HG02642 (cell line): ENCODE data around the gene RNF14.

Experiments used
- ATAC-seq: cut with Tn5 transposase; IDR thresholded peaks from one replicate; pipeline ENCODE4 v1.9.1; 2021; ENCODE audit warnings: mild to moderate bottlenecking; ENCODE audit not compliant: unreplicated experiment, poor library complexity

RNF14 gene

DNA sequence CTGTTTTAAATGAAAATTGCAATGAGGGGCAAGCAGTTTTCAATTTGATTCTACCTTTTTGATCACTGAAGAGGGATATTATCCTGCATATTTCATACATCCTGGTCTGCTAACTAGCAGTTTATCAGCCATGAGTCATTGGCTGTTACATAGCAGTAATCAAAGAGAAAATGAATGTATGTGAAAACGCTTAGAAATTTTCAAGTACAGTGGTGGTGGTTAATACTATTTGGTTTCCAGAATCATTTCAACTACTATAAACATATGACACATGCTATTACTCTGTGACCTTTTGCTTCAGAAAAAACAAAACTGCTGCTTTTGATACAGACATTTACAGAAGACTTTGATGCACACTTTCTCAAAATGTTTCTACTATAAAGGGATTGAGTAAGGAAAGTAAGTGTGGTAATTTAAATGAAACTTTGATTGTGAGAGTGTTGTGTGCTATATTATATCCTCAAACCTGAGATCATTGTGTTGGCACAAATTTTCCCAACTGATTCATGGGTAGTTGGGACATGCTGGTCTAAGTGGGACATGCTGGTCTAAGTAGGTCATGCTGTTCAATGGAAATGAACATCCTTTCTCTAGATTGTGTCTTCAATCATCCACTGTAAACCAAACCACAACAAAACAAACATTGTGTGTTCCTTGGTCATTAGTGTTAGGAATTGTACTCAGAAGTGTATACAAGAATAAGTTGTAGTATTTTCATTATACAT lies 5.1 kb downstream of the RNF14 start:
- no peak for ATAC-seq

DNA sequence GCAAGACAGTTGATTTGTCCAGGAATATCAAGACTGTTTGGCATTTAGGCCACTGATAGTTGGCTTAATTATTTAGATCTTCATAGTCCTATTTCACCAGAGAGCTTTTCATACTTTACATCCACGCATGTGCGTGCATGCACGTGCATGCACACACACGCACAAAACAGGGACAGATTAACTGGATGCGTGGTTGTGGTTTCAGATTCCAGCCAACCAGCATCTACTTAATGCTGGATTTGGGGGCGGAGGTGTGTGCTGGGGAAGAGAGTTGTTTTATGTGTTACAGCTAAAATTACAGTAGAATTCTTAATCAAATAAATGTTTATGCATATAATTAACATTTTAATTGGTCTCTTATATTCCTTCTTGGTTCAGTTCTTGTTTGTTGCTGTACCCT lies 7.3 kb downstream of the RNF14 start:
- no peak for ATAC-seq

DNA sequence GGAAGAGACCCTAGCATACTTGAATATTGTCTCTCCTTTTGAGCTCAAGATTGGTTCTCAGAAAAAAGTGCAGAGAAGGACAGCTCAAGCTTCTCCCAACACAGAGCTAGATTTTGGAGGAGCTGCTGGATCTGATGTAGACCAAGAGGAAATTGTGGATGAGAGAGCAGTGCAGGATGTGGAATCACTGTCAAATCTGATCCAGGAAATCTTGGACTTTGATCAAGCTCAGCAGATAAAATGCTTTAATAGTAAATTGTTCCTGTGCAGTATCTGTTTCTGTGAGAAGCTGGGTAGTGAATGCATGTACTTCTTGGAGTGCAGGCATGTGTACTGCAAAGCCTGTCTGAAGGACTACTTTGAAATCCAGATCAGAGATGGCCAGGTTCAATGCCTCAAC lies 9.5 kb downstream of the RNF14 start:
- no peak for ATAC-seq

DNA sequence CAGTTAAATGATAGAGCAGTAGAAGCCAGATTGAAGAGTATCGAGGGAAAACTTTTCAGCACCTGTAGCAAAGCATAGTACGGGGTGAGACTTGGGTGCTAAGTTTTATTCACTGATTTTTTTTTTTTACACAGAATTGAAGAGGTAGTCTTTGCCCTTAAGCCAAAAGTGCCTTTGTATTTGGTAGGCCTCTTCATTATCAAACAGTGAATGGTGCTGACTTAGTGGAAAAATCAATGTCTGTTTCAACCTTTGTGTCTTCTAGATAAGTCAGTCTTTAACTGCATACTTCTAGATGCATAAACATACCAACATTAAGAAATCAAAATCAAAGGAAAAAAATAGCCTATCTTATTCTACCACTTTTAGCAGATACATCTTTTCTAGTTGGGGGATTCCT lies 13.7 kb downstream of the RNF14 start:
- no peak for ATAC-seq

DNA sequence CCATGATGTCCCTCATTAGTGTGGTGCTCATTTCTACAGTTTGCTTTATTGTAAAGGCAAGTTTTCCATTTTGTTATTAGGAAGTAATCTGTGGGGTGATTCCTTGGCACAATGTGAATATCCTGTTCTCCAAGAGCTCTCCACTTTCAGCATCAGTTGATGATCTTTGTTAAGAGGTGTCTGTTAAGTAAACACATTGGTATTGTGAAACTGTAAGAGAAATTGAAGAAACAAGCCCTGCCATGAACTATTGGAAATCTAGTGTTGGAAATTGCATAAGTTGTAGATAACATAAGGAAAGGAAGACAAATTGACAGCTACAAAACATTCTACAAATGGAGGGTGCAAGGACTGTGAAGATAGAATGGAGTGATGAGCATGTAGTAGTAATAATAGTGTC lies 17.2 kb downstream of the RNF14 start:
- ATAC-seq = no peak

DNA sequence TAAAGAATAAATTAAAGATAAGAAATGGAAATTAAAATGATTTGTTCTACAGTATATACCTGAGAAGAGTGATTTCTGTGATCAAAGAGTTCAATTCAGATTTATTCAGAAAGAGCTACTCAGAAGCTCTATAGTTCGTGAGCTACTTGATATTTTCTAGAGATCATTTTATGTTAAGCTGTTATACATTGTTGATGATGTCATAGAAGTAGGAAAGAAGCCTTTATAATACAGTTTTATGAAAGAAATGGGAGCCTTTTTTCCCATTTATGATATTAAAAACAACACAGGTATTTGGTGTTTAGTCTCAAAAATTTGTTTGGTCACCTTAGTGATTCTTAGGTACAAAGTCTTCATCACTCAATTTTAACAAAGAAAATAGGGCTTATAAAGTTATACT lies 20.8 kb downstream of the RNF14 start:
- ATAC-seq = no peak

DNA sequence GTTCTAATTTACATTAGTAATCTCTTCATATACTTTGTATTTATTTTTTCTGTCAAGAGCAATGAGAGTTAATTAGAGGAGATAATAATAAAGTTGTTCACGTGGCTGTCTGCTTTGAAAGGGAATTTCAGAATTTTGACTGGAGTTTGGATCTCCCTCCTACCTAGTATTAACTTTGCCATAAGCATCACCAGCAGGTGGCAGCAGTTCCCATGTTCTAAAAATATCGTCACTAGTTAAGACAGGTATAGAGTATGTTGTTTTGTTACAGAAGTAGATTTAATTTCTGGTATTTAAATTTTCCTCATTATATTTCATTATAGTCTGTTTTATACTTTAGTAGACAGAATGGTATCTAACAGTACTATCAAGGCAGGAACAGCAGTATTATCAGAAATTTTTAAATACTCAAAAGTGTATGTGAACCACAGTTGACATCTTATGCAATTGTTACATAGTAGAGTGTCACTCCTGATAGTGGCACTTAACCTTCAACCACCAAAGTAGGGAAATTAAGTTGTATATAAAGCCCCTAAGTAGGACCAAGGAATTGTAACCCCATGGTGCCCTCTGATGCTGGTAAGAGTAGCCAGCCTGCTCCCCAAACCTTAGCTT lies 23.6 kb downstream of the RNF14 start:
- ATAC-seq = peak; percentile 69

DNA sequence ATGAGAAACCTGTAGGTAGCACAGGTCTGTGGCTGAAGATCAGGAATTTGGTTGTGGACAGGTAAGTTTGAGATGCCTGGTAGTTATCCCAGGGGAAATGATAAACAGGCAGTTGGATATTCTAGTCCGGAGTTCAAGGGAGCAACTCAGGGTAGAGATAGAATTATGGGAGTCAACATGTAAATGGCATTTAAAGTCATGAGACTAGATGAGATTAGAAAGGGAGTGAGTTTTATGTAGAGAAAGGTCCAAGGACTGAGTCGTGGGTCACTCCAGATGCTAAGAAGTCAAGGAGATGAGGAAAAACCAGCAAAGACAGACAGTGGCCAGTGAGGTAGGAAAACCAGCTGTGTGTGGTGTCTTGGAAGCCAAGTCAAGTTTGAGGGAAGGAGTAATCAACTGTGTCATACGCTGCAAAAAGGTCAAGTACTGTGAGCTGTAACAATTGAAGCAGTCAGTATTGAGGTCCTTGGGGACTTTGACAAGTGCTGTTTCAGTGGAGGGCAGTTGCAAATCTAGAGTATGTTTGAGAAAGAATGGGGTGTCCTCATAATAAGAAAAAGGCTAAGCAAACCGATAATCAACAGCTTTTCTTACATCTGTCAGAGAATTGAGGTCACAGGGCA lies 25.7 kb downstream of the RNF14 start:
- ATAC-seq = no peak

DNA sequence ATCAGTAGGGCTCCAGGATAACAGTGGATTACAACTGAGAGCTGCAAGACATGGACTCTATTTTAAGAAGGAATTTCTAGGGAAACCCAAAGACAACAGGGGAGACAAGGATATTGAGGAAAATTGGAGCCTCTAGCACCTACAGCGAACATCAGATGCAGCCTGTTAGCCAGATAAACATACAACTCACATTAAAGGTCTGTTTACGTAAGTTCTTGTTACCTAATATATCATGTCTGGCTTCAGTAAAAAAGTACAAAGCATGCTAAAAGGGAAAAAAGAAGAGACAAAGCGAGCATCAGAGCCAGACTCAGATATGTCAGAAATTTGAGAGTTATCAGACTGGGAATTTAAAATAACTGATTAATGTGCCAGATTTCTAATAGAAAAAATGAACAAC lies 26.8 kb downstream of the RNF14 start:
- no peak for ATAC-seq

DNA sequence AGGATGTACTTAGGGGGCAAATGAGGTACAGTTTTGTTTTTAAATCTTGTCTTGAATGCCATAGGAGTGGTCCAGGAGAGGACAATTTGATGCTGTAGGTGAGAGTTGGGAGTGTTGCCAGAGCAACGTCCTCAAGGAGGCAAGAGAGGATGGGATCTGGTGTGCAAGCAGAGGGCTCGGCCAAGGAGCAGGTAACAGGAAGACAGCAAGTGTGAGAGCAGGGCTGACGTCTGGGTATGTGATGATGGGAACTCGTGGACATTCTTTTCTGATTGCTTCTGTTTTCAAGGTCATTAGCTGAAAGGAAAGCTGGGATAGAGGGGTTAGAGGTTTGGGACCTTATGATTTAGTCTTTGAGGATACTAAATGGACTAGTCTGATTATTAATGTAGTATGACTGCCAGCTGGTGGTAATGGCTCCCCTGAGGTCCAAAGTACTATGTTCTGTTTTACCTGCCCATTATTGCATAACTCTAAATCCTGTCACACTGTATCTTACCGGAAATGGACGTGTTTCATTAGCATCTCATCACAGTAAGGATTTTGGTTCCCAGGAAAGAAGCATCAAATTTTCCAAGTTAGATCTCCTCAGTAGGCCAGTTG lies 28.6 kb downstream of the RNF14 start:
- no peak for ATAC-seq

DNA sequence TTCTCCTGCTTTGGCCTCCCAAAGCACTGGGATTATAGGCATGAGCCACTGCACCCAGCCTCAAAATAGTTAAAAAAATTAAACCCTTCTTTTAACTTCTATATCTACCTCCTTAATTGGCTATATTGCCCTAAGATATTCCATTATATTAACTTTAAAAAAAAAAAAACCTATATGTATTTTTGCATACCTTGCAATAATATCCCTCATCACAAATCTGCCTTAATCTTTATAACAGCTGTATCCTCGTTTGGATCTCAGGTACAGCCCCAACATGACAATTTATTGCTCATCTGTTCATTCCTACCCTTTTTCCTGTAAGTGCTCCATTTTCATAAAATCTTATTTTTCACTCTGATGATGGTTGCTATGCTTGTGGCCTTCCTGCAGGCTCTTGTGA lies 31.3 kb downstream of the RNF14 start:
- no peak for ATAC-seq

DNA sequence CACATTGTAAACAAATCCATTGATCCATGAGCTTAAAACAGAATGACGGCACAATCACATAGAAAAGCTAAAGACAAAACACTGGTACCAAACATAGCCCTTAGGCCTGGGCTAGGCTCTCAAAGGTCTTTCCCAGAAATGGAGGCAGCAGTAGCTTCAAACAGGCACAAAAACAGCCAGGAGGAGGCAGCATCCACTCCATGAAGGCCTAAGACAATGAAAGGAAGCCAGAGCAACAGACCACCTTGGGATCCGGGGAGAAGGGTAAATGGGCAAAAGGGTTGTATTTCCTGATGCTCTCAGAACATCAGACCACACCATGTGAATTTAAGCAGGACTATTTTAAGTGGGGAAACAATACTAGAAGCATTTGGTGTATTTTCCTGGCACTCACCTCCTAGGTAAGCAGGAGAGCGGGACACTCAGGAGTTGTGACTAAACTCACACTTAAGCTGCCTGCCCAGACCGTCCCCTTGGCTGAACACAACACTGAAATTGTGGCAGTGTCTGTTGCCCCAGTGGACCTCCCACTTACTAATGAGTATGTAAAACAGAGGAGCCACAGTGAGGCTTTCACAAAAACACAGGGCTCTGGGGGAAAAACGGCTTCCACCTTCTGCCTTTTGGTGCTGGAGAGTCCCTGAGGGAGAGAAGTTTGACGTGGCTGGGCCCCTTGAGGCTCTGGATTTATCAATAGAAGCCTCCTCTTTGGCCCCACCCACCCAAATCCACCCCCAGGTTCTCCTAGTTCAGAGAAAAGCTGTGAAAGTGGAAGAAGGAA lies 32.0 kb downstream of the RNF14 start:
- ATAC-seq = no peak

DNA sequence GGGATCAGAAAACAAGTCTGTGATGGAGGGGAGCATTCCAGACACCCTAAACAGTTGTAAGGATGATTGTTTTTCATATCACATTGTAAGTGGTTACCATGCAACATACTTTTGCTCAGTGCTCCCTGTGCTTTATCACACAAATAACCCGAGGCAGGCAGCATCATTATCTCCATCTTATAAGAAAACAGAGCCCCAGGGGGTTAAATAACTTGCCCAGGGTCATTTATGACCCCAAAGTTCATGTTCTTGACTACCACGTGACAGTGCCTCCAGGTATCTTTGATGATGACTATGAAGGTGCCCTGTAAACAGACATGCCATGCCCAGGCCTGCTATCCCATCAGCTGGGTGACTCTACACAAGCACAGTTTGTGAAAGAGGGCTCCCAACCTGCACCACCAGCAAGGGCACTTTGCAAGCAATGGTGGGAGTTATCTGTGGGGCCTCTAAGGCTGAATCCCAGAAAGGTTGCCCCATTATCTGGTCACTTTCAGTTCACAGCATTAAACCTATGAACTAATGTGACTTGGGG lies 34.4 kb downstream of the RNF14 start:
- ATAC-seq = no peak

DNA sequence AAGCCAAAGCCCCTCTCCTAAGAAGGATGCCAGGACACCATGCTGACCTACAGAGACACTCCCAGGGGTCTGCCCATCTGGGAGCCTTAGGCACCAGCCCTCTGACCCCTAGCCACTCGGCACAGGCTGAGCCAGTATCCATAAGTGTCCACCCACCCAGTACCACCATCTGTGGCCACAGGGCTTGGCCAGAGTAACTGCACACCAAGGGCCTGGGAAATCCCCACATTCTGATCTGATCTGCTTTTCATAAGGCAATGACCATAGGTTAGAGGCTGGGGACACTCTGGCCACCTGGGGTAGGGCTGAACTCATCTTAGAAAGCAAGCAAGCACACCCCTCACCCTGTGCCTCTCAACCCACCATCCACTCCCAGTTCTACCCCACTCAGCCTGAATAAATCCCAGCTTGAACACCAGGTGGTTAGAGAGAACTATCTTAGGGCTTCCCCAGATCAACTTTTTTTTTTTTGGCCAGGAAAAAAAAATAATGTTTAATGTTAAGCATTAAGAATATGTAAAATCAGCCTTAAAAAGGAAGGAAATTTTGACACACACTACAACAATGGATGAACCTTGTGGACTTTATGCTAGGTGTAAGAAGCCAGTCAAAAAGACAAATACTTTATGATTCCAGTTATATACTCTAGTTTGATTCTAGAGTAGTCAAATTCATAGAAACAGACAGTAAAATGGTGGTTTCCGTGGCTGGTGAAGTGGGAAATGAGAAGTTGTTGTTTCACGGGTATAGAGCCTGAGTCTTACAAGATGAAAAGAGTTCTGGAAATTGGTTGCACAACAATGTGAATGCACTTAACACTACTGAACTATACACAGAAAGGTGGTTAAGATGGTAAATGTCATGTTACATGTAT lies 37.7 kb downstream of the RNF14 start:
- ATAC-seq = peak; percentile 50

DNA sequence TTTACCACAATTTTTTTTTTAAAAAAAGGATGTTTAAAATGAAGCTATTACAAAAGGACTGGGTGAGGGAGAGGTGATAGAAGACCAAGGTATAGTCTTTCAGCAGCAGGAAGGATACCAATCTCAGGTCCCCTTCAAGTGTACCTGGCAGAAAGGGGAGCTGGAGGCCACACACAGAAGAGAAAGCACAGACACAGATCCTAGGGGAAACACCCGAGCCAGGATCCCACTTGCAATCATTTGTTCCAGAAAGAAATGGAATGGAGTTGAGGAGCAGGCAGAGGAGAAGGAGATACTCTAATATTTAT lies 38.3 kb downstream of the RNF14 start:
- no peak for ATAC-seq

DNA sequence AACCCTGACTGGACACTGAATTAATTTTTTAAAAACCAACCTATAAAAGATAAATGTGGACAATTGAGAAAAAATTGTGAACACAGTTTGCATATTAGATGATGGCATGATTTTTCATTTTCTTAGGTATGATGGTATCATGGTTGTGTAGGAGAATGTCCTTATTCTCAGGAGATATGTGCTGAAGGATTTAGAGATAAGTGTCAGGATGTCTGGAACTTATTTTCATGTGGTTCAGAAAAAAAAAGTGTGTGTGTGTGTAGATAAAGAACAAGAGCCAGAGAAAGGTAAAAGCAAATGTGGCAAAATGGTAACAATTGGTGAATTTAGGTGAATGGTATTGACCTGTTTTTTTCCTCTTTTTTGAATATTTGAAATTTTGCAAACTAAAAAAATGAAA lies 39.9 kb downstream of the RNF14 start:
- no peak for ATAC-seq

DNA sequence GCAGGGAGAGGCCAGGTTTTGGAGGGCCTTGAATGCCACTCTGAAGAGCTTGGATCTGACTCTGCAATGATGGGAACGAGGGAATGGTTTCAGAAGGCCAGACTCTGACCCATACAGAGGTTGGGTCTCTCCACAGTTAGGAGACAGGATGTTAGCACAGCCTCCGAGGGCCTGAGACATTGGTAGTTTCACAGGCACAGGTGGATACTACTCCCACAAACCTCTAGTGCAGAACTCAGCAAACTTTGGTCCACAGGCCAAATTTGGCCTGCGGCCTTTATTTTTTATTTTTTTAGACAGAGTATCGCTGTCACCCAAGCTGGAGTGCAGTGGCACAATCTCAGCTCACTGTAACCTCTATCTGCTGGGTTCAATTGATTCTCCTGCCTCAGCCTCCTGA lies 41.0 kb downstream of the RNF14 start:
- no peak for ATAC-seq

DNA sequence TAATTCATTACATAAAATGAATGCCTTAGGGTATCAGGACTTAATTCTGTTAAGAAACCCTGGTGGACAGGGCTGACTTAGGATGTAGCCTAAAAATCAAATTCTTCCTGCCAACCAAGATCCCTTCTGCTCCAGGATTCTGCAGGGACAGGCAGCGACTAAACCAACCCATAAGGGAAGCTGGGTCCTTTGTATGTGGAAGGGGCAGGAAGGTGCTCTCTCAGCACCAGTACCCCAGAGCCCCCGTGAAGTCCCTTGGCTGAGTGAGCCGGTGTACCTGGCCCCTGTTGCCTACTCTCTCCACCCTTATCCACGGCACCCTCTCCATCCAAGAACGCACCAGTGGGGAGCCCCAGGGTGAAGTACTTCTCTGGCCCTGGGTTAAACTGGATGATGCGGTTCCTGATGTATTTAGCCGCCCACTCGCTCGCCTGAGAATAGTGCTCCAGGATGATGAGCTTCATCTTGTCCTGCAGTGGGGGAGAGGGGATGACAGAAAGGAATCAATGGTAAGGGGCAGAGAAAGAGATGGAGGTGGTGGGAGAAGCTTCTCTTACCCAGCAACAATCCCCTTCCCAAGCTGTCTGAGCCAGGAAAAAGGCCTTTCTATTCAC lies 42.8 kb downstream of the RNF14 start:
- no peak for ATAC-seq

DNA sequence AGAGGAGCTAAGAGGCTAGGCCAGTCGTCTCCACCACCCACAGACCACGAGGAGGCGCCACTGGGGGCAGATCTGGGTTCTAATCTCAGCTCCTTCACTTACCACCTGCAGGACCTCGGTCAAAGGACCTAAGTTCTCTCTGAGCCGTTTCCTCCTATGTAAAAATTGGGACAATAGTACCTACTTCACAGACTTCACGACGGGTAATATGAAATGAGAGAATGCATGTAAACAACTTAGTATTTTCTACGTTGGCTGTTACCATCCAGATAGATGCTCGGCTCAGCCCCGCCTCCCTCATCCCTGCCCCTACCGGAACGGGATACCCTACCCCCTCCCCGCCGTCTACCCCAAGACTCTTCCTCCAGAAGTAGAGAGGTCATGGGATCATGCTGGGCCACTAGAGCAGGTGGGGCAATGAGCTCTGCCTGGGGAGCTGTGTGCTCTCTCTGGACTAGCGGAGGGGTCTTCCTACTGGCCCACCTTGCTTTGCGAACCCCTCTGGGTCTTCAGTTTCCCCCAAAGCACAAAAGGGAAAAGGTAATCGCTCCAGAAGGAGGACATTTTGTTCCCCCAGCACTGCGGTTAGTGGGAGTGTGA lies 43.4 kb downstream of the RNF14 start:
- ATAC-seq = no peak
